T47D (cell line): ENCODE measurements around the gene MRPL55.

Source experiments
- DNase-seq, 2 experiments: peaks; one replicate each; pipeline versions ENCODE4 v3.0.0 to v3.0.0-alpha.2; 2011 to 2012; ENCODE audit warnings: low read depth in 1 of 2, low spot score in 1 of 2
- JUND ChIP-seq: IDR thresholded peaks from 2 replicates; pipeline ENCODE4 v1.6.1; 2012; ENCODE audit warnings: low read depth
- in situ Hi-C: cut with HindIII; loops from 2 replicates; pipeline ENCODE4 v1.10.0; 2016; ENCODE audit warnings: low sequenced_read_pairs, low pct_unique_long_range_greater_than_20kb

MRPL55 gene

GRCh38 chr1:228081578-228082213 is 27.4 kb downstream of the MRPL55 start:
- peak in 1 of 2 experiments; percentile 47 for DNase-seq
- in situ Hi-C loops, result no loop called here

GRCh38 chr1:228081144-228081543 is 28.0 kb downstream of the MRPL55 start:
- in situ Hi-C loops, result no loop called here
- TF ChIP-seq JUND, result no peak
- no peak for DNase-seq

More at GRCh38 chr1:228081578-228082213, 27.4 kb downstream of the MRPL55 start:
- no peak for TF ChIP-seq JUND

DNA sequence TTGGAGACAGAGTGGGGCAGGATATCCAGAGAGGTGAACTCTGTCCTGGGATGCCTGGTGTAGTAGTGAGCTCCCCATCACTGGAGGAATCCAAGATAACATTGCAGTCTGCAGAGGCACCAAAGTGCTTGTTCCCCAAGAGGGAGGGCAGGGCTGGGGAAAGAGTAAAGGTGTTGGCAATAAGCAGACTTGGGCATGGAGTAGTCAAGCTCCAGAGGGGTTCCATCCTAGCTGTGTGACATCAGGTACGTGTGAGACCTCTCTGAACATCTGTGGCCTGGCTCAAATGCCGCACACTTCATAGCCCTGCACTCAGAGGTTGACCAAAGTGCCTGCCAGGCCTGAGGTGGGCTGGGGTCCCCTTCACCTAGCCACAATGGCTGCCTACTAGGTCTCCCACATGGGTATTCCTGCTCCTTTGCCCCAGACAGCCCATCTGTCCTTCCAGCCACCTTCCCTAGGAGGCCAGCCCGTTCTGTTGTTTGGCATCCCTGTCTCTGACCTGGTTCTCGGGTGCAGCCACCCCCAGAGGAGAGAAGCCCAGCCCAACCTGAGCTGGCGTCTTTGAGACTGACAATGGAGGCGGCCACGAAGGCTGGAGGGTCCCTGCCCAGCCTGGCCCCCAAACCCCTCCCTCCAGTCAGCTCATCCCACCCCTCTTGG is 29.4 kb downstream of the MRPL55 start:
- no peak for DNase-seq
- TF ChIP-seq JUND, result no peak
- in situ Hi-C loops, result no loop called here

DNA sequence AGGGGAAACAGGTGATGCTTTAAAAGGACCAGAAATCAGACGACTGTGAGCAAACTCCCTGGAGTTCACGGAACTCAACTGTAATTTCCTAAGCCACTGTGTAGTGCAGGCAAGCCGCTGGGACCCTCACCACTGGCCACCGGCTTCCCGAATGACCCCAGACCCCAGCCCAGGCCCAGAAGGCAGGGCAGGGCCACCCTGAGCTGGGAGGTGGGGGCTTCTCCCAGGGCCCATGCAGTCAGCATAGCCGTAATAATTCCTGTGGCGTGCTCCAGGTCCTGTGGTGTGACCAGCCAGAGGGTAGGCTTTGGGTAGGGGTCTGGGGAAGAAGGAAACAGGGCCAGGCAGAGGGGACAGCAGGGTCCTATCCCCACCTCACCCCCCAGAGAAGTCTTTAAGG is 30.1 kb downstream of the MRPL55 start:
- DNase-seq, result no peak
- no peak for TF ChIP-seq JUND
- in situ Hi-C loops, result no loop called here

- TF ChIP-seq JUND, result no peak
- no peak for DNase-seq
- in situ Hi-C loops, result no loop called here
Measured at GRCh38 chr1:228077565-228078330, 31.4 kb downstream of the MRPL55 start.

GRCh38 chr1:228076796-228077430 is 32.2 kb downstream of the MRPL55 start:
- DNase-seq, result no peak
- in situ Hi-C loops, result no loop called here
- TF ChIP-seq JUND, result no peak

DNA sequence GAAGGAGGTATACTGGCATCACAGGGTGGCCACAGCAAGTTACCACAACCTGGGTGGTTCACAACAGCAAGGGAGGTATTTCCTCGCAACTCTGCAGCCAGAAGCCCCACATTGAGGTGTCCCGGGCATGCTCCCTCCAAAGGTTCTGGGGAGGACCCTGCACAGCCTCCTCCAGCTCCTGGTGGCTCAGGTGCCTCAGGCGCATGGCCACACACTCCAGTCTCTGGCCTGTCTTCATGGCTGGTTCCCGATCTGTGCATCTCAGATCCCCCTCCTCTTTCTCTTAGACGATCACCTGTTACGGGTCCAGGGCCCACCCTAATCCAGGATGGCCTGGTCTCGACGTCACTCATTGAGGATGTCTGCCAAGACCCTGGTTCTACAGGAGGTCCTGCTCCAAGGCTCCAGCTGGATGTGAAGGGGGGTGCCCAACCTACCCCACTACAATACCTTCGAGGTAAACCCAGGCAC is 33.3 kb downstream of the MRPL55 start:
- in situ Hi-C loops, result no loop called here
- no peak for TF ChIP-seq JUND
- DNase-seq, result no peak

- in situ Hi-C loops, result no loop called here
- peak in 1 of 2 experiments; percentile 48 for DNase-seq
- no peak for TF ChIP-seq JUND
Measured at GRCh38 chr1:228074954-228075730, 34.0 kb downstream of the MRPL55 start.

DNA sequence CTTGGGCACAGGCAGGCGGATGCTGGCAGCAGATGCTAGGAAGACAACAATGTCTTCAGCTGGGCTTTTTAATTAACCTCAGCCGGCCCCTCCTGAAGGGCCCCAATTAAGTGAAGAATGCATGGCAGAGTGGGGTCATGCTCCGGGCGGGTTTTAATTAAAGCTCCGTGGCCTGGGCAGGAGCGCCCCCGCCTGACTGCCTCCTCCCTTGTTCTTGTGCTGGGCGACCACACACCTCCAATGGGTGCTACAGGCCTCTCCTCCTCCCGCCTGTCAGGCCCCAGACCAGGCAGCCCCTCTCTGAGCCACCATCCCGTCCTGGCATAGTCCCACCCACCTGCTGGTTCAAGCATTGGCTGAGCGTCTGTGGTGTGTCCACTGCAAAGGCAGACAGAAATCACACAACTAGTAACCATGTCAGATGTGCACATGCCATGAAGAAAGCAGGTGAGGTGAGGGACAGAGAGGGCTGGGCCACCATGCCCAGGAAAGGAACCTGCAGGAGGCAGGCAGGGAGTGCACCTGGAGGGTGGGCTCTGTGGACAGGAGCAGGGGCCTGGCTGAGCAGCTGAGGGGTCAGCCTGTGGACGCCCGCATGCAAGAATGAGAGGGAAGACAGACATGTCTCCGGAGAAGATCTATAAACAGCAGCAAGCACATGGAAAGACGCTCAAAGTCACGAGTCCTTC is 35.1 kb downstream of the MRPL55 start:
- in situ Hi-C loops, result no loop called here
- no peak for TF ChIP-seq JUND
- no peak for DNase-seq

DNA sequence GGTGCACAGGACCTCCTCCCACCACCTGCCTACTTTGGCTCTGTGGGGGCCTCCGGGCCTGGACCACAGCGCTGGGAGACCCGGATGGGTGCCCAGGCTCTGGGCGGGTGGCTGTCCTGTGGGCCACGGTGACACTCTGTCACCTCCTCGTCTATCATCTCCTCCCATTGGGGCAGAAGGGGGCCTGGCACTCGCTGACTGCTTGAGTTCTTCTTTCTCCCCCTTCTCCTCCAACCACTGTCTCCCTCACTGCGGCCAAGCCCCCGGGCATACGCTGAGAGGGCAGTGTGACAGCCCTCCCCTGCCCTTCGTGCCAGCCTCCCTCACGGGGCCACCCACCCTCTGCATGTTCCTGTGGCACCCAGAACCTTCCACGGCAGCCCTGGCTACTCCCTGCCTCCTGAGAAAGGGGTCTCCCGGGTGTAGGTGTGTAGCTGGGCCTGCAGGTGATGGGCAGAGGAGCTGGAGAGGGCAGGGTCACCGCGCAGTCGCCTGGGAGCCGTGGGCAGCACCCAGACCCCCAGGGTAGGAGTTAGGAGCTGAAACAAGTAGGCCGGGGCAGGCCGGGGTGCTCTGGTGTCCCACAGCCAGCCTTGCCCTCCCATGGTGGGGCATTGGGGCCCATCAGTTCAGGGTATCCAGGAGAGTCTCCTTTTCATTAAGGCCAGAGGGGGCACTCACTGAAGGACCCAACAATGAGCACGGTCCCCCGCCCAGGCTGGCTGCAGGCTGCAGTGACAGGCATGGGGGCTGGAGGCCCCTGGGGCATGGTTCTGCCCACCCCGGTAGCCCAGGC is 35.8 kb downstream of the MRPL55 start:
- TF ChIP-seq JUND, result no peak
- in situ Hi-C loops, result no loop called here
- DNase-seq, result no peak

- no peak for DNase-seq
- in situ Hi-C loops, result no loop called here
- TF ChIP-seq JUND, result no peak
Measured at GRCh38 chr1:228072658-228073043, 36.4 kb downstream of the MRPL55 start.
